Hematopoietic multipotent progenitor cell treated with erythropoietin and hydrocortisone succinate and interleukin-3 and kit ligand, for 8 days (in vitro differentiated cells): ENCODE measurements around the gene DHCR7.
A peak's percentile ranks its signal among the peaks of the same experiment; 100 is the strongest.
"Not testable (repeated sequence)": the region's sequence is repeated elsewhere in the genome, so short reads cannot be mapped to it uniquely, and the experiment has no call there.

ENCODE experiments used
- DNase-seq: peaks from one replicate; pipeline ENCODE4 v3.0.0-alpha.2; 2015

The DHCR7 gene

DNA sequence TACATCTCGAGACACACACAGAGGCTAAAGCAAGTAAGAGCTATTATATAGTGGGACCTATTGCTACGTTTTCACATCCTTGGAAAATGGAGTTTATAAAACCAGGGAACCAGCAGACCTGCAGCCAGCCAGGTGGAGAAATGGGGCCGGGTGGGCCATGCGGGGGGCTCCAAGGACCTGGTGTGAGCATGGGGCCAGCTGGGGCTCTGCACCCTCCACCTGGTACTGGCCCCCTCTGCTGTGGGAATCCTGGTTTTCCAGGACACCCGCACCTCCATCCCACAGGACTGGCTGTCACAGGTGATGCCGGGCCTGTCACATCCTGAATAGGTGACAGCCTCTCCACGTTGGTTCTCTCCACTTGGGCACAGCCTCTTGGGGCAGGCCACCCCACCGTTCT, 11.3 kb downstream of the DHCR7 start:
- DNase-seq = no peak

DNA sequence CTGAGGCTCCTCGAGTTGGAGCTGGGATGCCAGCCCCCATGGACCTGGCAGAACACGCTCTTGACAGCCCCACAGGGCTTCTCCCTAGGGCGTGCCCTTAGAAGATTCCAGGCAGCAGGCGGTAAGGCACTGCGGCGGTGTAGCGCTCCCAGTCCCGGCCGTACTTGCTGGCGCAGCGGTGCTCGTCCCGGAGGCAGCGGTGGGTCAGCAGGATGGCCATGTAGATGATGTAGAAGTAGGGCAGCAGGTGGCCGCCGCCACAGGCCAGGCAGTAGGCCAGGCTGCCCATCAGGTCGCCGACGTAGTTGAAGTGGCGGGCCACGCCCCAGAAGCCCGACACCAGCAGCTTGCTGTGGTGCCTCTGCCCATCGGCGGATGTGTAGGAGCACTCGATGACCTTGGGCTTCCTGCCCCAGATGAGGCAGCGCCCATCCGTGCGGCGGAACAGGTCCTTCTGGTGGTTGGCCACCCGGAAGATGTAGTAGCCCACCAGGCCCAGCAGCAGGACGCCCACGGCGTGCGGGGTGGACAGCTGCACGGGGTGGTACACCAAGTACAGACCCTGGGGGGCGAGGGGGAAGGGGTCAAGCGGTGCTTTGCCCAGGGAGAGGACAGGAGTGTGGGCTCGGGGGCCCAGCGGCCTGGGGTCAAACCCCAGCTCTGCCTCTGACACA, 12.8 kb downstream of the DHCR7 start:
- no peak for DNase-seq

DNA sequence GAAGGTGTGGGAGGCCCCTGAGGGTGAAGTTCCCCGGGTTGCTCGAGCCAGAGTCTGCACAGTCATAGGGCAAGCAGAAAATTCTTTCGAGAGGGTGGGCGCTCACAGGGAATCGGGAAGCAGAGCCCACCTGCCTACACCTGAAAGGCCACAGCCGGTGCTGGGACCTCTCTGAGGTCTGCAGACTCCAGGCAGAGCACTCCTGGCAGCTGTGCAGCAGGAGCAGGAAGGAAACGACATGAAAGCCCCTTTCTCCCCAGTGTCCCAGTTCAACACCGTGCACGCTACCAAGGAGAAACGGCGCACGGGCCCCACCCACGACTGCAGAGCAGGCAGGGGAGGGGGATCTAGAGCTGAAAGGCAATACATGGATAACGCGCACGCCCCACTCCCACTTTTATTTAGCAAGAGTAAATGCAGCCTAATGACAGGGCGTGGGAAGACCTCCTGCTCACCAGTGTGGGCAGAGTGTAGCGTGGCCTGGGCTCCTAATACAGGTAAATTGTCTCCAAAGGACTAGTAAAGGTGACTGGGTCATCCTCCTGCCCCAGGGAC, 13.5 kb downstream of the DHCR7 start:
- DNase-seq = no peak

DNA sequence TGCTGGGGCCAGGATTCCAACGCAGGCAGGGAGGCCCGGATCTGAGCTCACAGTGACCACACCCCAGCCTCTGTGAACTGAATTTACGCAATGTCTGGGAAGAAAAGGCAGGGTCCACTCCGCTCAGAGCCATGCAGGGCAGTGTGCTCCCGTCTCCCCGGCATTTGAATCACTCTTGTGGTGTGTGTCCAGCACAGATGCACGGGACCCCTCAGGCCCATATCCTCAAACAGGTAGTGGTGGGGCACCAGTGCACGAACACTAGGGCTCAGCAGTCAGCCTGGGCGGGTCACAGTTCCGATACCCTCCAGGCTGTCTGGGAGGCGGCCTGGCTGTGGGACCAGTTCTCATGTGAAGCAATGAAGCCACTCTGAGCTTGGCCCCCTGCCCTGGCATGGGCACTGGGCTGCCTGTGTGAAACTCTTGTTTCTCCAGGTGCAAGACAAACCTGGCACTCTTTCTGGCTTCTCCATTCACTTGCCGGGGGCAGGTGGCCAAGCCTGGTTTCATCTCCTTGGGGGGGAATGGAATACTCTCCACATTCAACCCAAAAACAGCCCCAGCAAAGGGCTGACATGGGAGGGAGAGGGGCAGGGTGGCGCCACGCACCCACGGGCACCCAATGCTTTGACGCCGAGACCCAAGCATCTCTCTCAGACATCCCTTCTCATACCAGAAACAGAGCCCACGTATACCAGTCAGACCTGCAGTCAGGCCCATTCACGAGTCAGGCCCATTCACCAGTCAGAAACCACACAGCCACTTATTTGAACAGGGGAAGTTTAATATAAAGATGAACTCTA, 14.3 kb downstream of the DHCR7 start:
- DNase-seq = no peak

DNA sequence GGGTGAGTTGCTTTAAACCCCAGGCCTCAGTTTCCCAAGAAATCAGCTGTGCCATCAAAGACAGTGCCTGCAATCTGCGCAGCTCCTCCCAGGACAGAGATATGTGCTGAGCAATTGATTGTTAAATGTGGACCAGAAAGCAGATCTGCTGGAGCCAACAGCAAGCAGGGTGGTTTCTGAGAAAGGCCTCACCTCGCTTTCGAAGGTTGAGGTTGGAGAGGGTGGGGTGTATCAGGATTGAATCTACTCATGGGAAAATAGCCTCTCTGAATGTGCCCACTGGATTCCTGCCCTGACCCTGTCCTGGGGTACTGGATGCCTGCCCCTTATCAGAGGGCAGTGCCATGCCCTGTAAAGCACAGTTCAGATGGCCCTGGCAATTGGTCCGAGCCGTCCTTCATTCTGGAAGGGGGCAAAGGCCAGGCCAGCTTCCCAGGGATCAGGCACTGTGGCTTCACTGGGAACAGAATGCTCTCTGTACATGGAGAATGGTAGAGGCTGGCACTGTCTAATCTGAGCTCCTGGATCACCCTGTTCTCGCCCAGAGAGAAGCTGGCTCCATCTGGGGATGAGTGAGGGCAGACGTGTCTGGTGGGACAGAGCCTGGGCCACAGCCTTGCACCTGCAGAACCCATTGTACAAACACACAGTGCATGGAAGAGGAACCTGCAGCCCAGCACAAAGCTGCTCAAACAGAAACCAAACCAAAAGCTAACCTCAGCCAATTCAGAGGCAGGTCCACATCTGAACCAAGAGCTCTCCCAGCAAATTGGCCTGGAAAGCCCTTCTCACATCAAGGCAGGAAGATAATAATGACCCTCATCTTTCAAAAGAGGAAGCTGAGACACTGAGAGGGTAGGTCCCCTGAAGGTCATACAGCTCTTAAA, 15.2 kb downstream of the DHCR7 start:
- DNase-seq = no peak

DNA sequence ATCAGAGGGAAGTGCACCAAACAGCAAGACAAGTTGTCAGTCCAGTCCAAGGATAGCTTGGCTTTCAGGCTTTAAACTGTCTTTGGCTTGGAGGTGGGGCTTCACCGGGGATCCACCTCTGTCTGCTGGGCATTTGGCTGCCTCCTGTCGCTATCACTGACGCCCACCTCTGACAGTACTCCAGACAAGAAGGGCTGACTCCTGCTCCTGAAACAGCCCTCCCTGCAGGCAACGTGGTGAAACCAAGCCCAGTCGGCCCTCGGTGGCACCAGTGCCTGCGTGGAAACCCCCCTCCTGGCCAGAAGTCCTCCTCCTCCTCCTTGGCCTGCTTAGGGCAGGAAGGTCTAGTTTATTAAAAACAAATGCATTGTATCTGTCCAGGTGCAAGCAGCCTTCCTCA, 16.9 kb downstream of the DHCR7 start:
- no peak for DNase-seq

DNA sequence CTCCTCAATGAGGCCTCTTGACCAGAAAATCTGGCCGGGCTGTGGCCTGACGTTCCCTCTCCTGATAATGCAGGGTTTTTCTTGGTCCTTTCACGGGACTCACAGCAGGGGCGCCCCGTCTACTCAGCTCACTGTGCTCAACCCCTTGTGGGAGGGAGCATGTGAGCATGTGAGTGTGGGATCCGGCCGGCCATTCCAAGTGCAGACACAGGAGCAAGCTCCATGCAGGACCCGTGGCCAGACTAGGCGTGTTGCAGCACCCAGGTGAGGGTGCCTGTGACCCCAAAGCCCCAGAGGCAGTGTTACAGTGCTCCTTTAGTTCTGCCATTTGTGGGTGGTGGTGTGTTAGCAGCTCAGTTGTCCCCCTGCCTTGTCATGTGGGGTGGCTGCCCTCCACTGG, 18.0 kb downstream of the DHCR7 start:
- DNase-seq = no peak

DNA sequence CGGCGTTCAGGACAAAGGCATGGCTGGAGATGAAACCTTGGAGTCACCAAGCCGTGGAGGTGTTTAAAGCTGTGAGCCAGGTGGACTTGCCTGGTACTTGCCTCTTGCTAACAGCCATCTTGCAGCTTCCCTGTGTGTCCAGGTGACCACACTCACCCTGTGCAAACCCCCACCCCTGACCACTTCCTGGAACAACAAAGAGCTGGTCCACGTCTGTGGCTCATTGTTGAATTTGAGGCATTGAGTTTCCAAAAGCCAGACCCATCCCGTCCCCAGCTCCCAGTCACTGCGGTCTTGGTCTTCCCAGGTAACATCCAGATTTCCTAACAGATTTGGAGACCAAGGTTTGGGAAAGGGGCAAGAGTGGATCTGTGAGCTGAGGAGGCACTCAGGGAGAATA, 18.5 kb downstream of the DHCR7 start:
- DNase-seq = no peak

DNA sequence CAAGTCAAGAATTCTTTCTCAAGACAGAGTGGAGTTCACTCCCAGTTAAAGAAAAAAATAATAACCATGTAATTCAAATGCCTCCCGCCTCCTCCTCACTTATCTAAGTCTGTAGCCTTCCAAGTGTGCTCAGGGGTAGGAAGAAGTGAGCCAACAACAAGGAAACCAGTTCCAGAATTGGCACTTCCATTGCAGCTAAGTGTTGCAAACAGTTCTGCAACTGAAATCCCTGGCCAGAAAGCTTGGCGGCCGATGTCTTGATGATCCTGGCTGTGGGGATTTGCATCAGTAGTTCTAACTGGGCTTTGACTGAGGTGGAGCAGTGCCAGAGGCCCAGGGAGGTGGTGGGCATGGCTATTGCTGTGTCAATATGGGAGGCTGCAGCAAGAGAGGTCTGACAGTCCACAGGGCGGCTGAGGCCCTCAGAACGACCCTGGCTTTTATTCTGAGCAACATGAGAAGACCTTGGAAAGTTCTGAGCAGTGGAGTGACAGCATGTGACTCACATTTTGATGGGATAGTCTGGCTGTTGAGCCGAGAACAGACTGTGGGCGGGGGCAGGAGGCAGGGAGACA, 19.2 kb downstream of the DHCR7 start:
- DNase-seq = no peak

DNA sequence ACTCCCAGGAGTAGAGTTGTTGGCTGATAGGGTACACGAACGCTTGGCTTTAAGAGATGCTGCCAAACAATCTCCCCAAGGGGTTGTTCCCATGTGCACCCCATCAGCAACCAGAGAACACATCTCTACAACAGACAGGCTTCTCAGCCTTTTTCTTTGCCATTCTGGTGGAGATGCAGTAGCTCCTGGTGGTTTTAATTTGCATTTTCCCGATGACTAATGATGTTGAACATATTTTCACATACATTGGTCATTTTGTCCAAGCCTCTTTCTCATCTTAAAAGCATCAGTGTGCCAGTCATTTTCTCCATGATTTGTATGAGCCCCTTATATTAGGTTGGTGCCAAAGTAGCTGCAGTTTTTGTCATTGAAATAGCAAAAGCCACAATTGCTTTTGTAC, 21.8 kb downstream of the DHCR7 start:
- no peak for DNase-seq

DNA sequence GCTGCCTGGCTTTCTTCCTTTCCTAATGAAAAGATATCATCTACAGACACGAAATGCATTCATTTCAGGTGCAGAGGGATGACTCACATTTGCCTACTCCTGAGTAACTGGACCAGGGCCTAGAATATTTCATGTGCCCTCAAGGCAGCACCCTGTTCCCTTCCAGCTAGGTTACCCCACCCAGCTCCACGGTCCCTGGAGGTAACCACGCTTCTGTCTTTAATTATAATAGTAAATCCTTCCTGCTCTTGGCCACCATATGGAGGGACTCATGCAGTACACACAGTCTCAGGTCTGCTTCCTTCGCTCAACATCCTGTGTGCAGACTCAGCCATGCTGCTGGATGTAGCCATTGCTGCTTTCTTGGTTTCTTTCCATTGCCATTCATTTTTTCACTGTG, 22.3 kb downstream of the DHCR7 start:
- no peak for DNase-seq

DNA sequence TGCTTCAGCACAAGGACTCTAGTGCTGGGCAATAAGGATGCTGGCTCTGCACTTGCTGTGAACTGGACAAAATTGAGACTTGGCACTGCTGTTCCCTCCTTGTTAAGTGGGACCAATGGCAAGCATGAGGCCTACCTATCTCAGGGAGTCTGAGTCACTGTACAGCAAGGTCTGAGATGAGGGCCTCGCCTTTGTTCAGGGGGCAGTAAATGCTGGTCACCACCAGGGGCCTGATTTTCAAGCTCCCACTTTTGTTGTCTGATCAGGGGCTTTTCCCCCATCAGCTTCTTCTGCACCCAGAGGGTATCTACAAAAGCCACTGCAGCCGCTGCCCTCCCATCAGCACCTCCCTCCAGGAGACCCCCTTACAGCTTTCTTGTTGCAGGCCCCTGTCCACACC, 22.8 kb downstream of the DHCR7 start:
- DNase-seq = no peak

DNA sequence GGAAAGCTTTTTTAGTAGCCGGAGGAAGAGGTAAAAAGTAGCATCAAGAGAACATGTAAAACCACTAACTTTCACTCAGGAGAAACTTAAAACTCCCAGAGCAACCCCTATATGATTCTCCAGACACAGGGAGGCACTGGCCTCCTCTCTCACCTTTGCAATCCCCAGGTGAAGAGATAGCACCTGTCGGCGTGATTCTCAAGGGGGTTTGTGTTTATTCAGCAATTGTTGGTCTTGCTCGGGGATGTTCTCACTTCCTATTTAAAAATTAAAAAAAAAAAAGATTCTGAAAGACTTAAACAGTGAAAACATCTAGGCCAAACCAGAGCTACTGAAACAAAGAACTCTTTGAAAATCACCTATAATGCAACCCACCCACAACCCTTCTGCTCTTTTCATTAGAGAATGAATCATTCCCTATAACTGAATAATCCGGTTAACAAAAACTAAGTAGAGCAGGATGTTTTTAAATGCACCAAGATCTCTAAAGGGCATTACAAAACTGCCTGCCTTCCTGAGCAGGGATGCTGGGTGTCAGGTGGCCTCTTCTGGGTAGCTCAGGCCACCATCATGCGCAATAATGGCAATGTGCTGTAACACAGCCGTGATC, 24.9 kb downstream of the DHCR7 start:
- no peak for DNase-seq

DNA sequence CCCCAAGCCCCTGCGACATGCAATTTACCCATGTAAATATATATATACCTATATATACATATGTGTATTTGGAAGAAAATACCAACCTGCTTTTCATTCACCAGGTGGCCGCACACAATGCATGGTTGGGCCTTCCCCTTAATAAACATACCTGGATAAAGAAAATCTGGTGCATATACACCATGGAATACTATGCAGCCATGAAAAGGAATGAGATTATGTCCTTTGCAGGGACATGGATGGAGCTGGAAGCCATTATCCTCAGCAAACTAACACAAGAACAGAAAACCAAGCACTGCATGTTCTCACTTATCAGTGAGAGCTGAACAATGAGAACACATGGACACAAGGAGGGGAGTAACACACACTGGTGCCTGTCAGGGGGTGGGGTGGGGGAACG, 25.9 kb downstream of the DHCR7 start:
- DNase-seq = not testable (repeated sequence)

DNA sequence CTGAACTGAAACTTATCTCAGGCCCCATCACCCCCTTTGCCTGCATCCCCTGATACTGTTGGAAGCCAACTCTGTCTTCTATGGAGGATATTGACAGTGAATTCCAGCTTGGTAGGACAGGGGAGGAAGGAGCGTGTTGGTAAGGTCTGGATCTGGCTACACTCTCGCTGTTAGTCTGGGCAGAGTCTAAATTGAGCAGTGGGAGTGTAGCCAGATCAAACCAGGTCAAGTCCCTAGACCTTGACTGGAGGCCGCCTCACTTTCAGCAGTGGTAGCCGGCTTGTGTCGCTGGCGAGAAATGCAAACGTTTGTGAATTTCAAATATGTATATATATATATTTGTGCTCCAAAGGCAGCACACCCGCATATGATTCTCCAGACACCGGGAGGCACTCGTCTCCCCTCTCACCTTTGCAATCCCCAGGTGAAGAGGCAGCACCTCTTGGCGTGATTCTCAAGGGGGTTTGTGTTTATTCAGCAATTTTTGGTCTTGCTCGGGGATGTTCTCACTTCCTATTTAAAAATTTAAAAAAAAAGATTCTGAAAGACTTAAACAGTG, 26.7 kb downstream of the DHCR7 start:
- DNase-seq = no peak

DNA sequence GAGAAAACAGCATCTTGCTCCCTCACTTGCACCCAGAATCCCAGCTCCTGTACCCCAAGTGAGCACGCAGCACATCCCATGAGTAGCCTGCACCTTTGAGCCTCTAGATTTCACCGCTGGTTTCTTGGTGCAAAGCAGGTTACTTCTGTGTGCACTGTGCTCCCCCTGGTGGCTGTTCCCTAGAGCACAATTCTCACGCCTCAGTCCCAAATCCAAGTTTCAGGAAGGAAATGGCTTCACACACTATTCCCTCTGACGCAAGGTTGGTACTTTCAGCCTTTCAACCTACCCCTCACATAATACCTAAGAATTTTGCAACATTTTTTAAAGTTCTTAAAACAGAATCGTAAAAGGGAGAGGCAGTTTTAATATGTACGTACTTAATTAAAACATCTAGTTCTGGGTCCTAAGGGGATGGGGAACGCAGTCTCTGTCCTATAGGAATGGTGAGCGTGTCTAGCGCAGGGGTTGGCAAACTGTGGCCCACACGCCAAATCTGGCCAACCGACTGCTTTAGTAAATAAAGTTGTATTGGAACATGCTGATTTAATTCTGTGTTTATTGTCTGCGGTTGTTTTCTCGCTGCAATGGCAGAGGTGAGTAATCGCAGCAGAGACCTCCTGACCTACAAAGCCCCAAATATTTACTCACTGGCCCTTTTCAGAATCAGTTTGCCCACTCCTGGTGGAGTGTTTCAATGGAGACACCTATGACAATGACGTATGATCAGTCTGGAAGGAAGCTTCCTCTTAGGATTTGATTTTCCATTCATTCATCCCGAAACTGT, 27.5 kb downstream of the DHCR7 start:
- DNase-seq = peak; percentile 40

DNA sequence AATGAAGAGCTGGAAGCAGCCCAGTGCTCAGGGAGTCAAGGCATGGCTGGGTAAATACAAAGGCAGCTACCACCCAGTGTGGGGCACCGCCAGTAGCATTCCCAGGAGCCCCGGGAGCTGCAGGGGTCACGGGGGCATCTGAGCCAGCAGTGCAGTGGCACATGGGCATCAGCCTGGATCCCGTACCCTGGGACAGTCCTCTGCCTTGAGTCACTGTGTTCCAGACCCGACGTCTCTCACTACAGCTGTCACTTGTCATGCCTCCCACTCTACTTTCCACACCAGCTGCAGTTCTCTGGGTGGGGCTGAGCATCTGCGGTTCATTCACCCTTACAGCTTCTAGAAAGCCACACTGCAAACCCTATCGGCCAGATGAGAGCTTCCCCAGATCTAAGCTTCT, 29.6 kb downstream of the DHCR7 start:
- DNase-seq = no peak

DNA sequence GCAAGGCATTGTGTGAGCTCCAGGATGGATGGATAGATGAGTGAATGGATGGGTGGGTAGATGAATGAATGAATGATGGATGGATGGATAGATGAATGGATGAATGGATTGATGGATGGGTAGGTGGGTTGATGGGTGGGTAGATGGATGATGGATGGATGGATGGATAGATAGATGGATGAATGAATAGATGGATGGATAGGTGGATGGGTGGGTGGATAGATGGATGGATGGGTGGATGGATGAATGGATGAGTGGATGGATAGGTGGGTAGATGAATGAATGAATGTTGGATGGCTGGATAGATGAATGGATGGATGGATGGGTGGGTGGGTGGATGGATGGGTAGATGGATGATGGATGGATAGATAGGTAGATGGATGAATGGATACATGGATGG, 33.5 kb downstream of the DHCR7 start:
- no peak for DNase-seq

DNA sequence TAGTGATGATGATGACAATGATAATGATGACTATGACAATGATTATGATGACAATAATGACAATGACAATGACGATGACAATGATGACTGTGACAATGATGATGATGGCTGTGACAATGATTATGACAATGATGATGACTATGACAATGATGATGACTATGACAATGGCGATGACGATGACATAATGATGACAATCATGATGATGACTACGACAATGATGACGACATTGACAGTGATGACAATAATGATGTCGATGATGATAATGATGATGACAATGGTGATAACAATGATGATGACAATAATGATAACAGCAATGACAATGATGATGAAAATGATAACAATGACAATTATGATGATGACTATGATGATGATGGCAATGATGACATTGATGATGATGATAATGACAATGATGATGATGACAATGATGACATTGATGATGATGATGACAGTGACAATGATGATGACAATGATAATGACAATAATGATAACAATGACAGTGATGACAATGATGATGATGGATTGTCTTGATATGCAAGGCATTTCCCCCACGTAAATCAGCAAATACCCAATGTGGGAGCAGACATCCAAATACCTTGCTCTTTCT, 37.7 kb downstream of the DHCR7 start:
- no peak for DNase-seq

DNA sequence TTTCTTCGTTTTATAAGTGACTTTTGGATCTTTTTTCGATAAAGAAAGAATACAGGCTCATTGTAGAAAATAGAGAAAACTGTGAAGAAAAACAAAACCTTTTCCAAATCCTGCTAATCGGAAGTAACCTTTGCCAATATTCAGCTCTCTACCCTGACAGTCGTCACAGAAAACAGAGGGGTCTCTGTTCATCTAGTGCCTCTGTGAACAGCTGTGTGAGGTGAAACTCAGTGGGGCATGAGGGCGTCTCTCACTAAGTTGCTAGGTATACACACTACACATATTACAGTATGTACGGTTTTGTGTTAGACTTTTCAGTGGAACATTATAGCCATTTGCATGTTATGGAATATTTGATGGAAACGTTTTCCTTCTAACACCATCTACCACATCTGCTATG, 39.4 kb downstream of the DHCR7 start:
- DNase-seq = no peak

DNA sequence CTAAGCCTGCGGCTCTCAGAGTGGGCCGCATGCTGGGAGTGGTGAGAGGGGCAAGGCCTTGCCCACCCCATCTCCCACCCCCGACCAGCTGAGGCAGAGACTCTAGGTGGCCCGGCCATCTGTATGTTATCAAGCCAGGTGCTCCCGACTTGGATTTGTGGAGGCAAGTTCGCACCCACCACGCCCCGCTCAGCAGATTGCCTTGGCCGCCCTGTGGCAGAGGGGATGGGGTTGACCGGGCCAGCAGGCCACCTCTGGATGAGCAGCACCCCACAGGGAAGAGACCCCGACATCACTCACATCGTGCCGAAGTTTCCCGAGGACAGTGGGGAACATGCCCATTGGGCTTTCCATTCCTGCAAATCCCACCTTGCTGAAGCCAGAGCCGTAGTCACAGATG, 40.8 kb downstream of the DHCR7 start:
- no peak for DNase-seq
